BE2C (cell line): ENCODE results near the gene COL8A1.

Experiments used
- DNase-seq: peaks from one replicate; pipeline ENCODE4 v3.0.0-alpha.2; 2020
- H3K27me3 ChIP-seq: fragments of 250-450 bp; sonication (Bioruptor Pico); 2 replicates; pipeline ENCODE4 v1.5.1; 2020; ENCODE audit warnings: mild to moderate bottlenecking
- H3K36me3 ChIP-seq: fragments of 250-450 bp; sonication (Bioruptor Pico); 2 replicates; pipeline ENCODE4 v1.5.1; 2020; ENCODE audit warnings: mild to moderate bottlenecking
- H3K4me1 ChIP-seq: fragments of 250-450 bp; sonication (Bioruptor Pico); 2 replicates; pipeline ENCODE4 v1.5.1; 2020
- H3K4me3 ChIP-seq: 2 replicates; pipeline ENCODE4 v1.5.1; 2011; ENCODE audit warnings: low read depth, low read length
- H3K9me3 ChIP-seq: fragments of 250-450 bp; sonication (Bioruptor Pico); 2 replicates; pipeline ENCODE4 v1.5.1; 2020
- CTCF ChIP-seq: IDR thresholded peaks from 2 replicates; pipeline ENCODE4 v1.5.1; 2012; ENCODE audit warnings: mild to moderate bottlenecking, low read depth, low read length

Gene COL8A1

DNA sequence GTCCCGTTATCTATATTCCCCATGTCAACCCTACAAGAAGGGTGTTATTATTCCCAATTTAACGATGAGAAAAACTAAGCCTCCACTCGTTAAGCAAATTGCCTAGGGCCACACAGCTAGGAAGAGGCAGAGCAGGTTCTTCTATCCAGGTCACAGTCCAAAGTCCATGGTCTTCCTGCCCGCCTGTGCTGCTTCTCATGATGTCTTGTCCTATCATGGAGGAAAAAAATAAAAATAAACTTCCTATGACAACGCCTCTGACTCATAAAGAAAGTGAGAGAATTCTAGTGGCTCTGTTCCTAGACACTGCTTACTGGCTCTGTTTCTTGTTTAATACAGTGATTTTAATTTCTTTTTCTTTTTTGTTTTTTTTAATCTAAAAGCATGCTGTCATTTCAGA lies 9.7 kb downstream of the COL8A1 start:
- no peaks in the 10 kb centered on the region for H3K36me3 ChIP-seq
- no peaks in the 10 kb centered on the region for H3K4me1 ChIP-seq
- no peaks in the 10 kb centered on the region for H3K27me3 ChIP-seq
- no peak for TF ChIP-seq CTCF
- DNase-seq = no peak
- no peak overlapping the region for H3K4me3 ChIP-seq
- H3K9me3 ChIP-seq = no peaks in the 10 kb centered on the region

DNA sequence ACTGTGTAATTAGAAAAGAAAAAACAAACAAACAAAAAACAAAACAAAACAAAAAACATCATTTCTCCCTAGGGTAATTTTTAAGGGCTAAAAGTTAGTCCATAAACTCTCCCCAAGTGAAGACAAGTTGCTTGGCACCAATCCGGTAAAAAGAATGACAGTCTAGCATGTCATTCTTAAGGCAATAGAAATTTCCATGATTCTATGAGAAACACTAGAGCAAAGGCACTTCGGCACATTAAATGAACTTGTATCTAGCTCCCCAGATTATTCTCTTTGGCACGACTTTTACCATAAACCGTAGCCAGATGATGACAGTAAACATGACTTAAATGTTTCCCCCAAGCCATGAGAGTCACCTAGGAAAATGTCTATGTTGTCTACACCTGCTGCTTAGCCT lies 10.1 kb downstream of the COL8A1 start:
- no peak for DNase-seq
- Histone ChIP-seq H3K4me1 (no peaks in the 10 kb centered on the region), H3K4me3 (no peak overlapping the region)

DNA sequence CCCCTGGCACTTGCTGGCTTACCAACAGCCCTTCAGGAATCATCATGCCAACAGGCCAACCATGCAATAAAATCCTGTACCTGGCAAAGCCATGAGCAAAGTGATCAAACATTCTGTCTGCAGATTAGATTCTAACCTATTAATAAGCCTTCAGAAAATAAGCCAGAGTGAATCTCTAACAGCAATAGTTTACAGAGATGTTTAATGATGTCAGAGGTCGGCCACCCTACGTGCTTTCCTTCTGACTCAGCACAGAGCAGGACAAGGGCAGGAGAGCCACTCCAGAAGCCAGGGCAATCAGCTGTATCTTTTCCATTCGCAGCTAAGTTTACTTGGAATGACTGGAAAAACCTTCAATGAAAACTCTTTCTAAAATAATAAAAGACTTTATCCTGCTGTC lies 13.1 kb downstream of the COL8A1 start:
- Histone ChIP-seq H3K4me3 (no peak overlapping the region), H3K36me3 (no peaks in the 10 kb centered on the region), H3K27me3 (no peaks in the 10 kb centered on the region), H3K9me3 (no peaks in the 10 kb centered on the region), H3K4me1 (no peaks in the 10 kb centered on the region)
- no peak for TF ChIP-seq CTCF
- DNase-seq = no peak

More for the DNA sequence above, 10.1 kb downstream of the COL8A1 start:
- no peaks in the 10 kb centered on the region for H3K9me3 ChIP-seq
- TF ChIP-seq CTCF = no peak
- H3K27me3 ChIP-seq = no peaks in the 10 kb centered on the region
- no peaks in the 10 kb centered on the region for H3K36me3 ChIP-seq

DNA sequence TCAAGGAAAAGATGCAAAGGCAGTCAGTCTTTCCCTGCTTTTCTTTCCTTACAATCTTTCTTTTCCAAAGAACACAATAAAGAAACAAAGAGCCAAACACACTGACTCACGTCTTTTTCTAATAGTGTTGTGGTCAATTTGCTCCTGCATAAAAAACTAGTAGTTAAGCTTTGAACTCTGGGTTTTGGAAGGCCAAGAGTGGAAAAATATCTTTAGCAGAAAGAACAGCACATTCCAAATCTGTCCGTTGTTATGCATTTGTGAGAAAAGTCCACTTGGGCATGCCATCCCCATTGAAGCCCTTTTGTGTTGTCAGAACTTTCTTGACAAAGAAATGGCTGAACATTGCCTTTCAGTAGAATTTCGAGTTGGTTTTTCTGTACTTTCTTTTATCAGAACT lies 18.2 kb downstream of the COL8A1 start:
- no peak for DNase-seq
- Histone ChIP-seq H3K27me3 (no peaks in the 10 kb centered on the region), H3K9me3 (no peaks in the 10 kb centered on the region), H3K4me3 (no peak overlapping the region), H3K4me1 (no peaks in the 10 kb centered on the region), H3K36me3 (no peaks in the 10 kb centered on the region)
- TF ChIP-seq CTCF = no peak

DNA sequence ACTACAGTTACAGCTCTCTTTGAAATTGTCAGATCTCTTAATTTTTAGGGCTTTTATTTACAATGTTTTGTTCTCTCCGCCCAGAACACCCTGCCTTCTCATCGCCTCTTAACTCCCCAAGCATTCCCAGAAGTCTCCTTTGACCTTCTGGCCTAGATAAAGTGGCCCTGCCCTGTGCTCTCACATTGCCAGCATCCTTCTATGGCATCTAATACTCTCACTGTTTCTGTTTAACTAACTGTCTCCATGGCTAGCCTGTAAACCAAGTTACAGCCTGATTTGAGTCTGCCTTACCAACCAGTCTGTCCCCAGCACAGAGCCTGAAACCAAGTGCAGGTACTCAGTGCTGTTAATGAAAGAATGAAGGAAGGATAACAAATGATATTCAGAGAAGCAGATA lies 19.9 kb downstream of the COL8A1 start:
- H3K9me3 ChIP-seq = no peaks in the 10 kb centered on the region
- peaks cover 4% of the 10 kb centered on the region; the same call in 1 of the 2 replicates for H3K27me3 ChIP-seq
- H3K36me3 ChIP-seq = no peaks in the 10 kb centered on the region
- H3K4me1 ChIP-seq = no peaks in the 10 kb centered on the region
- no peak for DNase-seq
- no peak for TF ChIP-seq CTCF
- H3K4me3 ChIP-seq = no peak overlapping the region

GRCh38 chr3:99659032-99659431 lies 20.6 kb downstream of the COL8A1 start:
- Histone ChIP-seq H3K4me1 (no peaks in the 10 kb centered on the region), H3K36me3 (no peaks in the 10 kb centered on the region), H3K27me3 (peaks cover 5% of the 10 kb centered on the region; the same call in 1 of the 2 replicates), H3K4me3 (no peak overlapping the region), H3K9me3 (no peaks in the 10 kb centered on the region)
- DNase-seq = no peak
- no peak for TF ChIP-seq CTCF
